GF-D8 (cell line): Measurements from ENCODE around the gene ACIN1.

Experiments
- DNase-seq: peaks from one replicate; lab custom pipeline; 2025; lab: John Stamatoyannopoulos, UW

ACIN1 gene

GRCh38 chr14:23094666-23095195 is at the start of gene ACIN1:
Gene ACIN1, minus strand, starts transcription at chr14:23095136. Its CDS starts 24 bp downstream, at chr14:23095112.
- no peak for DNase-seq

- DNase-seq: no peak
Observed at GRCh38 chr14:23143911-23144310, 49.0 kb upstream of the ACIN1 start.

GRCh38 chr14:23142826-23143225 is 47.9 kb upstream of the ACIN1 start:
- DNase-seq: no peak

GRCh38 chr14:23141706-23142444 is 46.9 kb upstream of the ACIN1 start:
- no peak for DNase-seq

- DNase-seq: no peak
Observed at GRCh38 chr14:23140371-23140770, 45.4 kb upstream of the ACIN1 start.

- no peak for DNase-seq
Observed at GRCh38 chr14:23139874-23140273, 44.9 kb upstream of the ACIN1 start.

GRCh38 chr14:23137813-23138535 is 43.0 kb upstream of the ACIN1 start:
- no peak for DNase-seq

GRCh38 chr14:23137192-23137812 is 42.4 kb upstream of the ACIN1 start:
- no peak for DNase-seq

GRCh38 chr14:23136566-23137133 is 41.7 kb upstream of the ACIN1 start:
- DNase-seq: no peak

- DNase-seq: no peak
Observed at GRCh38 chr14:23132970-23133369, 38.0 kb upstream of the ACIN1 start.

GRCh38 chr14:23131482-23131881 is 36.5 kb upstream of the ACIN1 start:
- no peak for DNase-seq

- DNase-seq: peak; percentile 90
Observed at GRCh38 chr14:23130871-23131270, 35.9 kb upstream of the ACIN1 start.

GRCh38 chr14:23129759-23130316 is 34.9 kb upstream of the ACIN1 start:
- DNase-seq: no peak

GRCh38 chr14:23128969-23129758 is 34.2 kb upstream of the ACIN1 start:
- DNase-seq: peak; percentile 76

GRCh38 chr14:23127861-23128260 is 32.9 kb upstream of the ACIN1 start:
- DNase-seq: no peak

- DNase-seq: no peak
Observed at GRCh38 chr14:23126548-23127278, 31.8 kb upstream of the ACIN1 start.

- DNase-seq: no peak
Observed at GRCh38 chr14:23125933-23126524, 31.1 kb upstream of the ACIN1 start.

- no peak for DNase-seq
Observed at GRCh38 chr14:23125011-23125410, 30.1 kb upstream of the ACIN1 start.

- DNase-seq: no peak
Observed at GRCh38 chr14:23124337-23124954, 29.5 kb upstream of the ACIN1 start.

- no peak for DNase-seq
Observed at GRCh38 chr14:23123419-23123818, 28.5 kb upstream of the ACIN1 start.
